AG04449 (cell line): ENCODE data around the gene TTC29.

Source experiments
- CTCF ChIA-PET: fragments of 350-600 bp; formaldehyde crosslinking; extraction: SDS; loops from one replicate; lab custom pipeline; 2021; ENCODE audit warnings: antibody characterized with exemption; lab: Yijun Ruan, JAX
- POLR2A ChIA-PET: fragments of 400-600, 350-600 bp; formaldehyde crosslinking; extraction: SDS; loops from one replicate; lab custom pipeline; 2020; ENCODE audit warnings: antibody characterized with exemption, inconsistent platforms; lab: Yijun Ruan, JAX
- DNase-seq: peaks from one replicate; pipeline ENCODE4 v3.0.0-alpha.2; 2010; ENCODE audit warnings: low read depth, low spot score
- H3K4me3 ChIP-seq: 2 replicates; pipeline ENCODE4 v1.5.1; 2011; ENCODE audit warnings: low read depth, mild to moderate bottlenecking, control low read depth, low read length
- TF ChIP-seq, protein P1 (sequence below): IDR thresholded peaks from one replicate; pipeline ENCODE4 v1.5.1; 2011; ENCODE audit warnings: mild to moderate bottlenecking, moderate library complexity, low read length, control low read depth, inconsistent platforms; ENCODE audit not compliant: insufficient read depth; ENCODE audit errors: missing control alignments

Gene TTC29

DNA sequence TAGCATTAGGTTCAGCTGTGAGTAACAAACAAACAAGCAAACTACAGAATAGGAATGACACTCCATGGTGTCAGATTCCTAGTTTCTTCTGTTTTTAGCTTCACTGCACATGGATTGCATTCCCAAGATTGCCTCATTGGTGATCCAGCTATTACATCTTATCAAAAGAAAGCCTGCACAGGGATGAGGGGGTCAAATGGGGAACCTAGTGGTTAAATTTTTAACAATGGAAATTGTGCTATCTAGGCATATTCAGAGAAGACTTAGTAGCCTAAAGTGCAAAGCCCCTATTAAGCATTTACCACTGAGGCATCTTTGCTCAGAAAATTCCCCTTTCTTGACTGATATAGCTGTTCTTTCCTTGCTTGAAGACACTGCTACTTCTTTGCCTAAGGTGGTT lies 3.9 kb upstream of the TTC29 start:
- TF ChIP-seq, protein P1, sequence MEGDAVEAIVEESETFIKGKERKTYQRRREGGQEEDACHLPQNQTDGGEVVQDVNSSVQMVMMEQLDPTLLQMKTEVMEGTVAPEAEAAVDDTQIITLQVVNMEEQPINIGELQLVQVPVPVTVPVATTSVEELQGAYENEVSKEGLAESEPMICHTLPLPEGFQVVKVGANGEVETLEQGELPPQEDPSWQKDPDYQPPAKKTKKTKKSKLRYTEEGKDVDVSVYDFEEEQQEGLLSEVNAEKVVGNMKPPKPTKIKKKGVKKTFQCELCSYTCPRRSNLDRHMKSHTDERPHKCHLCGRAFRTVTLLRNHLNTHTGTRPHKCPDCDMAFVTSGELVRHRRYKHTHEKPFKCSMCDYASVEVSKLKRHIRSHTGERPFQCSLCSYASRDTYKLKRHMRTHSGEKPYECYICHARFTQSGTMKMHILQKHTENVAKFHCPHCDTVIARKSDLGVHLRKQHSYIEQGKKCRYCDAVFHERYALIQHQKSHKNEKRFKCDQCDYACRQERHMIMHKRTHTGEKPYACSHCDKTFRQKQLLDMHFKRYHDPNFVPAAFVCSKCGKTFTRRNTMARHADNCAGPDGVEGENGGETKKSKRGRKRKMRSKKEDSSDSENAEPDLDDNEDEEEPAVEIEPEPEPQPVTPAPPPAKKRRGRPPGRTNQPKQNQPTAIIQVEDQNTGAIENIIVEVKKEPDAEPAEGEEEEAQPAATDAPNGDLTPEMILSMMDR, result no peak
- POLR2A ChIA-PET, result no interaction called here
- no peak overlapping the region for H3K4me3 ChIP-seq
- CTCF ChIA-PET, result no interaction called here
- DNase-seq, result no peak

DNA sequence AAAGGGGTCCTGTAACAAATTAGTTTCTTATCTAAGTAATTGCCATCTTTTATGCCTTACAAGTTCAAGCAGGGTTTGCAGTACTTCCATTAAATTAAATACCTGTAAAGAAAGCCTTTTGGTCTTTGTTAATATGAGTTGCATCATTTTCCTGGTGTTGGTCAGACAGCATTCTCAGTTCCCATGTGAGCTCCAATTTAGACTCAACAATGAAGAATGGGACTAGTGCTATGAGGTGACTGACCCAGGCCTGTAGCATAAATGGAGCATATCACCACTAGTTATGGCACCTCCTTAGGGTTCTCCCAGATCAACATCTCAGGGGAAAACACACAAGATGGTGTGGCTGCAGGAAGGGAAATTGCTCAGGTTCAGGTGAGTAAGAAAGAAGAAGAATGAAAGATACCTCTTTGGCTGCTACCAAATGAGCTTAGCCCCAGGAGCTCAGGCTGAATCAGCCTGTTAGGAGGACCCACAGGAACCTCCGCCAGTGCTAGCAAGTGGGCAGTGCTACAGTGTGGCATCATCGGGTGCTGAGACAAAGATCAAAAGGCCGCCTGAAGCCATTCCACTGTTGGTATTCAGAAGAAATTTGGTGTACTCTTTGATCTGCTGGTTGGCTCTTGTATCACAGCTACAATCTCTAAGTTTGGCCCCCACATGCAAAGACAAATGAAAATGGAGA lies 1.8 kb downstream of the TTC29 start:
- TF ChIP-seq, protein P1, result no peak
- POLR2A ChIA-PET, result no interaction called here
- no peak overlapping the region for H3K4me3 ChIP-seq
- DNase-seq, result no peak
- CTCF ChIA-PET, result interaction anchor here (1.1 kb wide), 1 partner anchor 16 kb away, joined by 3 read pairs; no protein-coding TSS in a partner anchor

DNA sequence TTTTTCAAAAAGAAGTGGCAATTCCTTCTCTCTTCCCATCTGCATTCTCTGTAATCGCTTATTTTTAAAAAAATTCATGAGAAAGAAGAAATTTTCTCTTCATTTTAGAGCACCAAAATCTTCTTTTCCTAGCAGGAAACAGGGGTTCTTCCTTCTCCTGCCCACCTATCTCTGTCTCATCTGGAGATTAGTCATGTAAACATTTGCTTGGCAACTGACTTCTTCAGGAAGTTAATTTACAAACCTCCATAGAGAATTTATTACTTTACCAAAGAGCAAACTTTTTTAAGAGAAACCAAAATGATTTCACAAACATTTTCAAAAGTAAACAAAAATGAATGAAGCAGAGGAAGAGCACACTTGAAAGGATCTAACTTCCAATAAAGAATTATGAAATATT lies 13.5 kb downstream of the TTC29 start:
- H3K4me3 ChIP-seq, result no peak overlapping the region
- TF ChIP-seq, protein P1, result no peak
- no peak for DNase-seq
- ChIA-PET CTCF (no interaction called here), POLR2A (no interaction called here)

DNA sequence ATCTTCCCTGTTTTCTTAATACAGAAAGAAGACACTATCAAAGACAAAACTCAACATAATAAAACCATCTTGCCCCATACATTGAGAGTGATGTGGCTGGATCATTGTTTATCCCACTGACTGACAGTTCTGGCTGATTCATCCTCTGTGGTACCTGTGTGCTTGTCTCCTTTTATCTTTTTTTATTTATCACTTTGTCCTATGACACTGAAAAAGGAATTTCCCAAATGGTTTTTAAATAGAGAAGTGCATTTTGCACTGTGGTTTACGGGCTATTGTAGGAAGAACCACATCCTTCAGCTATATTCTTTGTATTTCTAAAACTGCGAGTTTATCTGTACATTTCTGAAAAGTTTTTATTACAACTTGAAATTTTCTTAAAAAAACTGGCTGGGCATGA lies 15.0 kb downstream of the TTC29 start:
- TF ChIP-seq, protein P1, result no peak
- CTCF ChIA-PET, result no interaction called here
- no peak overlapping the region for H3K4me3 ChIP-seq
- DNase-seq, result no peak
- POLR2A ChIA-PET, result no interaction called here

DNA sequence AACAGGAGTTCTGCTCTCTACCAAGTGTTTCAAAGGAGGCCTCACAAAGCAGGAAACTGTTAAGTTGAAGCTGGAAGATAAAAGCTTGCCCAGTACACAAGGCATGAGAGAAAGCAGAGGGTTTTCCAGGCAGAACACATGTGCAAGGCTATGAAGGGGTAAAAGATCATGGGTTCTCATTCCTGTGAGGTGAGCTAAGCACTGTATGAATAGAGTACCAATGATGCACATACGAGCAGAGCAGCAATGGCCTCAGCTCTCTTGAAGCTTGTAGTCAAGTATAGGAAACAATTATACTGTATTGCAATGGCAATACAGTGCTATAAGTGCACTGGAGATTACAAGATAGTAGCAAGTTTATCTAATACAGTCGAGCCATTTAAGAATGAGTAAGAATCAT lies 18.0 kb downstream of the TTC29 start:
- ChIA-PET POLR2A (no interaction called here), CTCF (interaction anchor here (1.1 kb wide), 1 partner anchor 17 kb away, joined by 3 read pairs; no protein-coding TSS in a partner anchor)
- DNase-seq, result no peak
- TF ChIP-seq, protein P1, result no peak
- H3K4me3 ChIP-seq, result no peak overlapping the region

DNA sequence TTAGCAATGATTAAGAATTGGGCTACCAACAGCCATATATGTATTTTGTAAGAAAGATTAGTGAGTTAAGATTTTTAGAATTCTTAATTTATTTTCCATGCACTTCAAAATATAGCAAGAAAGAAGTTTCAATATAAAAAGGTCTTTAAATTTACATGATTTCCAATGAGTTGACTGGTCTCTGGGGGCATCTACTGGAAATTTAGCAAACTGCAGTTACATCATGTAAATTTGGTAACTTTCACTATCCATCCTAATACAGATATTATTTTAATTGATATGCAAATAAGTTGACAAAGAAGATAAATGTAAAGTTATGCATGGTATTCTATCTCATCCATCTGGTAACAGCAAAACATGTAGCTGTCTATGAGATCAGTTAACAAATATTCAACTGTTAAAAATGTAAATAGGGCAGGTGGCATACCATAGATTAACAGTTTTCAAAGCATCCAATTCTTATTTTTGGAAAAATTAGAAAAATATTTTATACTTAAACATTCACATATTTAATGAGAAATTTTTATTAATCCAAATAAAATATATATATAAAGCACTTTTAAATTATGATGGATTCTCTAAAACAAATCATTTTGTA lies 29.1 kb downstream of the TTC29 start:
- TF ChIP-seq, protein P1, result peak; percentile 31
- CTCF ChIA-PET, result interaction anchor here (0.7 to 3.4 kb wide), 9 partner anchors 10 to 673 kb away, joined by 3 to 28 read pairs (median 3); no protein-coding TSS in a partner anchor
- peak; percentile 4 for DNase-seq
- H3K4me3 ChIP-seq, result no peak overlapping the region
- POLR2A ChIA-PET, result no interaction called here
